Mammary epithelial cell (primary cell): ENCODE data around the gene BICD1.

Source experiments
- EZH2 ChIP-seq: IDR thresholded peaks from 2 replicates; pipeline ENCODE4 v1.6.1; 2012; ENCODE audit warnings: low read length, inconsistent platforms, borderline replicate concordance
- TF ChIP-seq, protein P1 (sequence below), 2 donors: IDR thresholded peaks in 1 of 2; conservative IDR thresholded peaks in 1 of 2; 2 replicates each; pipeline ENCODE4 v1.5.1; 2011 to 2012; ENCODE audit warnings: inconsistent platforms in 2 of 2, low read length in 2 of 2, mild to moderate bottlenecking in 2 of 2, control low read depth in 1 of 2, low read depth in 1 of 2; ENCODE audit not compliant: insufficient read depth in 1 of 2; ENCODE audit errors: extremely low read depth in 1 of 2

- TF ChIP-seq, protein P1, sequence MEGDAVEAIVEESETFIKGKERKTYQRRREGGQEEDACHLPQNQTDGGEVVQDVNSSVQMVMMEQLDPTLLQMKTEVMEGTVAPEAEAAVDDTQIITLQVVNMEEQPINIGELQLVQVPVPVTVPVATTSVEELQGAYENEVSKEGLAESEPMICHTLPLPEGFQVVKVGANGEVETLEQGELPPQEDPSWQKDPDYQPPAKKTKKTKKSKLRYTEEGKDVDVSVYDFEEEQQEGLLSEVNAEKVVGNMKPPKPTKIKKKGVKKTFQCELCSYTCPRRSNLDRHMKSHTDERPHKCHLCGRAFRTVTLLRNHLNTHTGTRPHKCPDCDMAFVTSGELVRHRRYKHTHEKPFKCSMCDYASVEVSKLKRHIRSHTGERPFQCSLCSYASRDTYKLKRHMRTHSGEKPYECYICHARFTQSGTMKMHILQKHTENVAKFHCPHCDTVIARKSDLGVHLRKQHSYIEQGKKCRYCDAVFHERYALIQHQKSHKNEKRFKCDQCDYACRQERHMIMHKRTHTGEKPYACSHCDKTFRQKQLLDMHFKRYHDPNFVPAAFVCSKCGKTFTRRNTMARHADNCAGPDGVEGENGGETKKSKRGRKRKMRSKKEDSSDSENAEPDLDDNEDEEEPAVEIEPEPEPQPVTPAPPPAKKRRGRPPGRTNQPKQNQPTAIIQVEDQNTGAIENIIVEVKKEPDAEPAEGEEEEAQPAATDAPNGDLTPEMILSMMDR (conservative IDR thresholded peaks at IDR 0.05 in 1 of 2, IDR thresholded peaks at IDR 0.05 in 1 of 2; ENCODE audit: extremely low read depth in 1 of 2, insufficient read depth in 1 of 2, low read depth in 1 of 2, low read length in 2 of 2): no peak
- TF ChIP-seq EZH2: no peak
Observed at GRCh38 chr12:32183650-32184049, 77.0 kb downstream of the BICD1 start.
